GM18951 (cell line): Measurements from ENCODE around the gene KCNJ12.

Experiments used
- POLR2A ChIP-seq: IDR thresholded peaks from 4 replicates; pipeline ENCODE4 v1.6.1; 2011; ENCODE audit warnings: mild to moderate bottlenecking; ENCODE audit not compliant: insufficient read length, insufficient read depth; ENCODE audit errors: extremely low read depth
- in situ Hi-C: fragments of 300-500 bp; cut with MboI; formaldehyde crosslinking; loops from one replicate; pipeline ENCODE4 v1.12.0; 2022; ENCODE audit warnings: low sequenced_read_pairs, mixed read lengths, inconsistent platforms; ENCODE audit not compliant: unreplicated experiment

KCNJ12 gene

DNA sequence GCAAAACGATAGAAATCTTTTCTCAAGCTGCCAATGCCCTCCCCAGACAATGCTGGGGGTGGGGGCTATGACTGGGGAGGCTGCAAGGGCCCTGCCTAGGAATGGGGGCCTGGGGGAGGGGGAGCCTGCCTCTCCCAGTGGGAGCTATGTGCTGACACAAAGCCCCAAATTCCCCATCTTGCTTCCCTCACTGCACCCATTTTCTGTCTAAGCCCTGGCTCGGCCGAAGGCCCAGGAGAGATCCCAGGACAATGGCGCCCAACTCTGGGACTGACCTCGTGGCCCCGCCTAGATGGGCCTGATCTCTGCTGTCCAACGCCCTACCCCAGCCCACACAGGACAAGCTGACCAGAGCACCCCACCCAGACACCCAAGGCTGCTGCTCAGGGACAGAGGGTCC is 11.1 kb upstream of the KCNJ12 start:
- TF ChIP-seq POLR2A = no peak
- in situ Hi-C loops = no loop called here

DNA sequence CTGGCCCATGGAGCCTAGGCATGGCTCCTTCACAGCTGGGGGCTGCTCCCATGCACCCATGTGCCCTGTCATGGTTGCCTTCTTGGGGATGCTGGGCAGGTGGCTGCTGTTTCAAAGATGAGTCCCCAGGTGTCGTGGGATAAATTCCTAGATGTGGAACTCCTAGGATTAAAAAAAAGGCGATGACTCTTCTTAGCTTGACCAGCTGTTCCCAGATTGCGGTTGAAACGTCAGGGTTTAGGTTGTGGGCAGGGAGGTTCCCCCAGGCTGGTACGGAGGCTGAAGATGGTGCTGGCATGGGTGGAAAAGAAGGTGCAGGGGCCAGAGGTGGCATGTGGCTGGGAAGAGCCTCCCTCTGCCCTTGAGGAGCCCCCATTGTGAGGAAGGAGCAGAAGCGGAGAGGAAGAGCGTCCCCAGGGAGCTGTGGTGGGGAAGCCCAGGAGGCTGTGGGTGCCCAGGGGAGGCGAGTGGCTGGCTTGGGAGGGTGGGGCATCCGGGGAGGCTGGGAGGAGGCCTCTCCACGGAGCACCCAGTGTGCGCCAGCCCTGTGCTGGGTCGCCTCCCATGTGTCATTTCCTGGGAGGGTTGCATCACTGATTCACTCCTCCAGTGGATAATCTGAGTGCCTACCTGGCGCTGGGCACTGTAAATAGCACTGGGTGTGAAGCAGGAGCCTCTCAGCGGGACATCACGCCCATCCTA is 7.5 kb upstream of the KCNJ12 start:
- in situ Hi-C loops = no loop called here
- no peak for TF ChIP-seq POLR2A

DNA sequence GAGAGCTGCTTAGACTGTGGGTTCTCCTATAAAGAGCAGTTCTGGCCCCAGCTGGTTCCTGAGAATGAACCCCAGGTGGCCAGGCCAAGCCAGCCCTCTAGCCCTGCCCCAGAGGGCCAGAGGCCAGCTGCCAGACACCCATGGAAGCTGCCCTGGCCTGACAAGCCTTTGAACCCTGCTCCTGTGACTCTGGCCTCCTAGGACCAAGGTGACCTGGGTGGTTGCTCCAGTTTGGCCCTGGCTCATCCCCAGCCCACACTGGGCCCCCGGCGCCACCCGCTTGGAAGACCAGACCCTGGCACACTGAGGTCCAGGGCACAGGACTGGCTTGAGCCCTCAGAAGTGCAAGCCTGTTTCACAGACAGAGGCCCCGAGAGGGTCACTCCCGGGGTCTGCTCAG is 6.8 kb upstream of the KCNJ12 start:
- in situ Hi-C loops = no loop called here
- TF ChIP-seq POLR2A = no peak

DNA sequence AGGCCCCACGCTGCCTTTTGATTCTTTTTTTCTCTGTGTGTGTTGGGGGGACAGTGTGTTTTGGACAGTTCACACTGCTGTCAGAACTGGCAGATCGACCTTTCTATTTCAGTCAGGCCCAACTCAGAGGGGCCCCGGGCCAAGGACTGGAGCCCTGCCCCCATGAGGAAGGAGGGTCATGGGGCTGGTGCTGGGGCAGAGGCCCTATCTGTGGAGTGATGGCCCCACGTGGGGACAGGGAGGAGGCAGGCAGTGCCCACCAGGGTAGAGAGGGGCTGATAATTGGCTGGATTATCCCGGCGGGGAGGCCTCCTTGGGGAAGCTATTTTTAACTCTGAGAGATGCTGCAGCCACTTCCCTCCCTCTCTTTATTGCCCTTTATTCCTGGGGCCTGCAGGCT is 5.7 kb upstream of the KCNJ12 start:
- no peak for TF ChIP-seq POLR2A
- in situ Hi-C loops = no loop called here

DNA sequence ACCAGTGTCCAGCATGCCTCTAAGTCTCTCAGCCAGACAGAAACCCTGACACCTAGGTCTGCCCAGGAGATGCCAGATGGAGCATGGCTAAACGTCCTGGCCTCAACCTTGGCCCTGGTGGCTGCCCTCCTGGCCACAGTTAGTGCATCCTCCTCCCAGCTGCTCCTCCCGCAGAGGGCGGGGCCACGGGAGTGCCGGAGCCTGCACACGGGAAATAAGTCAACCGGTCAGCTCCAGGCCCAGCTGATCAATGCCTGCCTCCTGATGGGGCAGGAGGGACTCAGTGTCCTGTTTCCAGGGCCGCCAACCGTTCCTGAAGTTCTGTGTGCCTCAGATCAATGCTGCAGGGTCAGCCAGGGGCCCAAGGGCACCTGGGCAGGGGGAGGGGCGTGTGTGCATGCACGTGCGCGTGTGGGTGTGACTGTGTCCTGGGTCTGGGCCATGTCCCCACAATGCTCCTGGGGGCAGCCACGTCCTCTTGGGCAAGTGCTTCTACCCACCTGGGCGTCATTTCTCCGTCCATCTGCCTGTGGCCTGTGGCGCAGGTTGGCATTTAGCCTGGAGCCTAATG is 4.6 kb upstream of the KCNJ12 start:
- in situ Hi-C loops = no loop called here

DNA sequence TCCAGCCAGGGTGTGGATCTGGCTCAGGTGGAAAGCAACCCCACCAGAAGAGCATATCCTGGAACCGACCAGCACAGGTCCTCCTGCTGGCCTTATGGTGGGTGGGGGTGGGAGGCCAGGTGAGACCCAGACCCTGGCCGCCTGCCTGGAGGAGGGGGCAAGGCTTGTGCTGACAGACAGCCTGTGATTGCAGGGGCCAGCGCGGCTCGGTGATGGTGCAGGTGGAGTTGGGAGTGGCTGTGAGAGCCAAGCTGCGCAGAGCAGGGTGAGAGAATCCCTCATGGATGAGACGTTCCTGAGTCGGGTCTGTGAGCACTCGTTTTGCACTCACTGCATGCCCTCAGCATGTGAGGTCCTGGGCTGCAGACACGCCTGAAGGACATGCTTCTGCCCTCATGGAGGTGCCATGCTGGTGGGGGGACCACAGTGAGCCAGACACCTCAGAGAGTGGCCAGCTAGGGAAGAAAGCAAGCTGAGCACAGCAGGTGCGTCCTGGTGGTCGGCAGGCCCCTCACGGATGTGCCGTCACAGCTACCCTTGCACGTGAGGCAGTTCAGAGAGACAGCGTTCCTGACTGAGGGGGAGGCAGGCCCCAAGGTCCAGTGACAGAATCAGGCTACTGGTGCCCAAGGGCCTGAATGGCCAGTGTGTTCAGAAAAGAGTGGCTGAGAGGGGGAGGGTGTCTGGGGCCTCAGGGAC is 3.8 kb upstream of the KCNJ12 start:
- no peak for TF ChIP-seq POLR2A
- in situ Hi-C loops = no loop called here

More for the DNA sequence above, 4.6 kb upstream of the KCNJ12 start:
- TF ChIP-seq POLR2A = no peak

DNA sequence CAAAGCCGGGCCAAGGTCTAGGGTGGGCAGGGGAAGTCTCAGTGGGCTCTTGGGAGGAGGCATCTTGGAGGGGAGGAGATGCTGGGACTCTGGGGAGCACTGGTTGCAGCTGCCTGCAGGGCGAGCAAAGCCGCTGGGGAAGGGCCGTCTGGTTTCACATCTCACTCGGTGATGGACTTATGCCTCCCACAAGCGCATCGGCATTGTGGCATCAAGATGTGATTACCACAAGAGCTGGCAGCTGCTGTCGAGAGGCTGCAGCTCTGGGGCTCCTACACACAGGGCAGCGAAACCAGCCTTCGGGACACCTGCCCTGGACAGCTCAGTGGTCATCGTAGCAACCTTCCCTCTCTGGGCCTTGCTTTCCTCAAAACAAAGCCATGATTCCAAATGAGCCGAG is 3.1 kb upstream of the KCNJ12 start:
- no peak for TF ChIP-seq POLR2A
- in situ Hi-C loops = no loop called here

DNA sequence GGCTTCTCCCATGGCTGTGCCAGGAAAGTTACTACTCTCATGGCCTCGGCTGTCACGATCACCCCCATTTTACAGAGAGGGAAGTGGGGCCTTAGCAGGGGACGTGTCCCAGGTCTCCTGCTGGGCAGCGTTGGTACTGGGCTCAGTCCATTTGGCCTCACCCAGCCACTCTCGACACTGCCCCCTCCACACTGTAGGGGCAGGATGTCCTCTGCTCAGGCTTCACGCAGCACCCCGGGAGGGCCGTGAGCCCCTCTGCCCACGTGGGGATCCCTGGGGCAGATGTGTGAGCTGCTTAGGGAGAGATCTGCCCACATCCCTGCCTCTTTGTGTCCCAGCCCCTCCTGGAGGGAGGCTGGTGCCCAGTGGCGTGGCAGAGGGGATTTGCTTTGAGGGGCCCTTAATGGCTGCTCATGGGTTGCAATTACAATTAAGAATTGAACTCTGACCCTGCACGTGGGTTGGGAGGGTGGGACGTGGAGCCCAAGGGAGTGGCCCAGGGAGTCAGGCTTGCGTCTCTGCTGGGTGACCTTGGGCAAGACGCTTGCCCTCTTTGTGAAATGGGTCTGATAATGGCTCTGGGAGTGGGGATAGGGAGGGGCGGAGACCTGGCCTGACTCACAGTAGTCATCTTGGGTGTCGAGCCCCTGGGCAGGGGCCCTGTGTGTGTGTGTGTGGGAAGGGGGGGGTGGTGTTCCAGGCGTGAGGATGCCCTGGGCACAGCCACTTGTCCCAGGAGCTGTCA is 2.3 kb upstream of the KCNJ12 start:
- in situ Hi-C loops = no loop called here
- no peak for TF ChIP-seq POLR2A

DNA sequence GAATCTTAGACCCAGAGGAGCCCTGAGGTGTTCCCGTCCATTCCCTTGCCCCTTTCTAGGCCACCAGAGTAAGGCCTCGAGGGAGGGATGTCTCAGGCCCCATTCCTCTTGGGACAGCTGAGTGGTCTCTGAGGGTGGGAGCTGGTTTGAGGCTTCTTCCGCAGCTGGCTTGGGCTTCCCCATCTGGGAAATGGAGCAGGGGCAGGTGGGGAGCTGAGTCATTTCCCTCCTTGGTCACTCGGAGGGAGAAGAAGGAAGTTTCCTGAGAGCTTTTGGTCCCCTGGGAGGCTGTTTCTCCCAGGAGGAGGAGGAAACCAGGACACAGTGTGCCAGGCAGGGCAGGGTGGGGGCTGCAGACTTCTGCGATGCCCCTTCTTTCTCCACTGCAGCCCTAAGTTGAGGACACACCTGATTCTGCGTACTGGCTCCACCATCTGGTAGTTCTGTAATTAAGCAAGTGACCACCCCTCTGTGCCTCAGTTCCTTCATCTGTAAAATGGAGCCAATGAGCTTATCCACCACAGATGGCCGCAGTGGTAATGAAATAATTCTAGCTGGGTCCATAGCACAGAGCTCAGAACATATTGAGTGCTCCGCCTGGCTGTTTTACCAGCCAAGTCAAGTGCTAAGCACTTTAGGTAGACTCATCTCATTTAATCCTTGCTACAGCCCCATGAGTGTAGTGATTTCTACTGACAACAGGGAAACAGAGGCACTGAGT is 1.6 kb upstream of the KCNJ12 start:
- TF ChIP-seq POLR2A = no peak

DNA sequence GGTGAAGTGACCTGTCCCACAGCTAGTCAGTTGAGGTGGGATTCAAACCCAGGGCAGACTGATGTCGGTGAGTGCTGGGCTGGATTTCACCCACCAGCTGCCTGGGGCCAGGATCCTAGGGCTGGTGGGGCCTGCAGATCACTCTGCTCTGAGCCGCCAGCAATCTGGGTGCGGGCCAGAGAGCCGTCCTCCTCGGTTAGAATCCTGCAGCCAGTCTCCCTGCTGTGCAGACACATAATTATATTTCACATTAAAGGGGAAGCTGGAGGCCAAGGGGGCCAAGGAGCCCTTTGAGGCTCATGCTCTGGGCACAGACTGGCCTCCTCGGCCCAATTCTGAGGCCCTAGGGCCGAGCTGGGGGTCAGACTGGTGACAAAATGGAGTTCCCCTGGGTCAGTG is 996 bp upstream of the KCNJ12 start:
- no peak for TF ChIP-seq POLR2A
- in situ Hi-C loops = no loop called here

More for the DNA sequence above, 1.6 kb upstream of the KCNJ12 start:
- in situ Hi-C loops = no loop called here

DNA sequence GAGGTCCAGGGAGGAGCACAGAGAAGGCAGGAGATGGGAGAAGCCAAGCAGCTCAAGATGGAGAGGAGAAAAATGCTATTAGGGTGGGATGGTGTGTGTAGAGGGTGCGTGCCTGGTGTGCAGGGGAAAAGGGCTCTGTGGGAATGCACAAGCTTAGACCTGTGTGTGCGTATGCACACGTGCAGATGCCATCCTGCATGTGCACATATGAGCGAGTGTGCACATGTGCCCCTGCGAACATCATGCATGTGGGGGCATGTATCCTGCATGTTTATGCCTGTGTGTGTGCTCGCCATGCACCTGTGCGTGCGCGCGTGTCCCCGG is 438 bp upstream of the KCNJ12 start:
- no peak for TF ChIP-seq POLR2A
- in situ Hi-C loops = no loop called here

DNA sequence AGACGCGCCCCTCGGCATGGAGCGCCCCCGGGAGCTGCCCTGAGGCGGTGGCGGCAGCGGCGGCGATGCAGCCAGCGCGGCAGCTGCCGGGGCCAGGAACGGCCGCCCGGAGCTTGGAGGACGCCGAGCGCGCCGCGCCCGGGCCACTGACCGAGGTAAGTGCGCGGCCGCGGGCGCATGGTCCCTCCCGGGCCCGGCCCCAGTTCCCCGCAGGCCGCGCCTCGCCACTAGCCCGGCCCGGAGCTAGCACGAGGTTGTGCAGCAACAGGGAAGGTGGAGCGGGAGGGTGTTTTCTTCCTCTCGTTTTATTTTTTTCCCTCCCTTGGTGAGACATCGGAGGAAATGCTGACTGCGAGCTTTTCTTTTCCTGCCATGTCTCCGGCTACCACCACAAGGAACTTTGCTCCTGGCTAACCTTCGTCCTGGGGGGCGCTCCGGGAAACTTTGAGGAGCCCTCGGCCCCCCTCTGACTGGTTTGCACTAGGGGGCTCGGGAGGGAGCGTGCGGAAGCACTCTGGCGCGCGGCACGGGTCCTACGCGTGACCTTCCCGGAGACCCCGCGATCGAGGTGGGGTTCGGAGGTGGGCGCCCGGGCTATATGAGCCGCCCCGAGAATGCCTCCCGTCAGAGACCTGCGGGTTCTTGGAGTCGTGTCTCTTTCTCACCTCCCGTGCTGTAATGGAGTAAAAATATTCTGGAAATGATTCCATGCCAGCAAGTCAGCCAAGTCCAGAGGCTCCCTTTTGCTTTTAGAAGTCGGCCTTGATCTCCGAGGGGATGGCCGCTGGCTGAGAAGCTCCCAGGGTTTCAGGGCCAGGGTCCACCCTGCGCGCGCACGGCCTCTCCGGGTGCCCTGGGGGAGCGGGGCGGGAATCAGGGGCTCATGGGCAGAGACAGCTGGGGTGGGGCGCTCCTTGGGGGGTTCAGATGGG is 868 bp downstream of the KCNJ12 start:
- in situ Hi-C loops = no loop called here
- TF ChIP-seq POLR2A = no peak
